Measurements from ENCODE around the gene APEH.

- TF ChIP-seq EZH2 (IDR thresholded peaks at IDR 0.05; ENCODE audit: low read depth, unreplicated experiment) (no peak), EZH2phosphoT487 (IDR thresholded peaks at IDR 0.05; ENCODE audit: unreplicated experiment) (no peak), CTCF (conservative IDR thresholded peaks at IDR 0.05; ENCODE audit: low read depth in 2 of 2) (no peak), ZNF462 (CRISPR knock-in tag; IDR thresholded peaks at IDR 0.05) (no peak), POLR2AphosphoS5 (IDR thresholded peaks at IDR 0.05; ENCODE audit: low read depth) (no peak), CREB1 (CRISPR knock-in tag; IDR thresholded peaks at IDR 0.05; ENCODE audit: low read depth) (no peak), STAT1 (IDR thresholded peaks at IDR 0.05; ENCODE audit: unreplicated experiment) (no peak), ZNF331 (CRISPR knock-in tag; IDR thresholded peaks at IDR 0.05; ENCODE audit: low read depth) (no peak), REST (IDR thresholded peaks at IDR 0.05; ENCODE audit: unreplicated experiment) (no peak), JUNB (IDR thresholded peaks at IDR 0.05; ENCODE audit: unreplicated experiment) (no peak), ETS1 (IDR thresholded peaks at IDR 0.05) (no peak), NANOG (IDR thresholded peaks at IDR 0.05; ENCODE audit: borderline replicate concordance) (no peak)
Observed at GRCh38 chr3:49699281-49699979, 25.3 kb downstream of the APEH start.

Data from GM23338 (cell line).